Measurements from ENCODE around the gene MPPED1.

GRCh38 chr22:43528601-43529360, 117.0 kb downstream of the MPPED1 start:
- TF ChIP-seq POLR2A (IDR thresholded peaks at IDR 0.05; ENCODE audit: low read depth, low read length), result no peak
- TF ChIP-seq CTCF (IDR thresholded peaks at IDR 0.05; ENCODE audit: extremely low read depth in 1 of 2, insufficient read depth in 1 of 2, low read depth in 1 of 2, low read length in 2 of 2), result no peak
- TF ChIP-seq GATA2 (IDR thresholded peaks at IDR 0.05; ENCODE audit: insufficient read depth, insufficient read length, low read depth, low read length), result no peak
- no peak for TF ChIP-seq EZH2 (IDR thresholded peaks at IDR 0.05; ENCODE audit: borderline replicate concordance, low read depth, low read length, severe bottlenecking)
- no peak for TF ChIP-seq FOS (IDR thresholded peaks at IDR 0.05; ENCODE audit: borderline replicate concordance, insufficient read depth, low read length)
- TF ChIP-seq JUN (IDR thresholded peaks at IDR 0.05; ENCODE audit: borderline replicate concordance, insufficient read depth, insufficient read length, low read depth), result no peak
- no peak for TF ChIP-seq POLR2AphosphoS5 (IDR thresholded peaks at IDR 0.05; ENCODE audit: insufficient read depth, low read depth, low read length)
- no peak for TF ChIP-seq MAX (IDR thresholded peaks at IDR 0.05; ENCODE audit: insufficient read depth, insufficient read length)
- no peak for TF ChIP-seq MYC (IDR thresholded peaks at IDR 0.05; ENCODE audit: low read depth, low read length)
